GM19351 (cell line): ENCODE measurements around the gene PRRX2.
"Not testable (repeated sequence)": the region's sequence is repeated elsewhere in the genome, so short reads cannot be mapped to it uniquely, and the experiment has no call there.

ENCODE experiments used
- ATAC-seq: cut with Tn5 transposase; IDR thresholded peaks from one replicate; pipeline ENCODE4 v1.9.1; 2021; ENCODE audit warnings: mild to moderate bottlenecking, moderate library complexity; ENCODE audit not compliant: unreplicated experiment

PRRX2 gene

GRCh38 chr9:129726322-129727160, 61.1 kb downstream of the PRRX2 start:
- ATAC-seq, result no peak

- ATAC-seq, result no peak
Observed at GRCh38 chr9:129728744-129729143, 63.3 kb downstream of the PRRX2 start.

GRCh38 chr9:129731477-129732085, 66.1 kb downstream of the PRRX2 start:
- ATAC-seq, result no peak

GRCh38 chr9:129732100-129732499, 66.7 kb downstream of the PRRX2 start:
- no peak for ATAC-seq

- ATAC-seq, result no peak
Observed at GRCh38 chr9:129732946-129733631, 67.6 kb downstream of the PRRX2 start.

- no peak for ATAC-seq
Observed at GRCh38 chr9:129733632-129733953, 68.1 kb downstream of the PRRX2 start.

- no peak for ATAC-seq
Observed at GRCh38 chr9:129735546-129735945, 70.1 kb downstream of the PRRX2 start.

- no peak for ATAC-seq
Observed at GRCh38 chr9:129736334-129736733, 70.9 kb downstream of the PRRX2 start.

- peak; percentile 67 for ATAC-seq
Observed at GRCh38 chr9:129737479-129738274, 72.2 kb downstream of the PRRX2 start.

GRCh38 chr9:129739432-129739831, 74.0 kb downstream of the PRRX2 start:
- no peak for ATAC-seq

GRCh38 chr9:129740174-129740573, 74.7 kb downstream of the PRRX2 start:
- no peak for ATAC-seq

- ATAC-seq, result no peak
Observed at GRCh38 chr9:129740666-129741464, 75.4 kb downstream of the PRRX2 start.

GRCh38 chr9:129745200-129745599, 79.8 kb downstream of the PRRX2 start:
- ATAC-seq, result no peak

GRCh38 chr9:129746092-129746777, 80.8 kb downstream of the PRRX2 start:
- ATAC-seq, result no peak

GRCh38 chr9:129748249-129748648, 82.8 kb downstream of the PRRX2 start:
- no peak for ATAC-seq

GRCh38 chr9:129749052-129749451, 83.6 kb downstream of the PRRX2 start:
- not testable (repeated sequence) for ATAC-seq

- no peak for ATAC-seq
Observed at GRCh38 chr9:129749575-129749974, 84.1 kb downstream of the PRRX2 start.

- no peak for ATAC-seq
Observed at GRCh38 chr9:129750013-129750638, 84.7 kb downstream of the PRRX2 start.
